Dermis blood vessel endothelial cell (primary cell): Measurements from ENCODE around the gene PDE6G. TPM values are rescaled to one million over a fixed set of nuclear protein-coding genes. Genes with fewer than 3 reads are reported as not detected.
A peak's percentile ranks its signal among the peaks of the same experiment; 100 is the strongest.

Experiments
- DNase-seq: peaks from one replicate; pipeline ENCODE4 v3.0.0; 2010
- total RNA-seq: library from RNA; depleted of rRNA; stranded (reverse); fragments of >200 nt; gene quantifications from 2 replicates; pipeline ENCODE4 v1.2.3, GENCODE V29; 2014

Gene PDE6G
- total RNA-seq, 1 donor from 2014 or later = 4.1 TPM

- DNase-seq = no peak
Measured at GRCh38 chr17:81660441-81660840, 4.1 kb upstream of the PDE6G start.

- DNase-seq = no peak
Measured at GRCh38 chr17:81659038-81659437, 2.7 kb upstream of the PDE6G start.

- DNase-seq = peak; percentile 75
Measured at GRCh38 chr17:81656835-81657234, 493 bp upstream of the PDE6G start.

GRCh38 chr17:81655378-81656117 is 794 bp downstream of the PDE6G start:
- DNase-seq = no peak

- DNase-seq = no peak
Measured at GRCh38 chr17:81652906-81653771, 3.2 kb downstream of the PDE6G start.

GRCh38 chr17:81651692-81652091 is 4.7 kb downstream of the PDE6G start:
- no peak for DNase-seq

GRCh38 chr17:81650951-81651350 is 5.4 kb downstream of the PDE6G start:
- no peak for DNase-seq

- no peak for DNase-seq
Measured at GRCh38 chr17:81648707-81649085, 7.6 kb downstream of the PDE6G start.

- no peak for DNase-seq
Measured at GRCh38 chr17:81648013-81648706, 8.2 kb downstream of the PDE6G start.

- DNase-seq = no peak
Measured at GRCh38 chr17:81647640-81648012, 8.7 kb downstream of the PDE6G start.

- no peak for DNase-seq
Measured at GRCh38 chr17:81646869-81647600, 9.3 kb downstream of the PDE6G start.

GRCh38 chr17:81644976-81645952 is 11.1 kb downstream of the PDE6G start:
- DNase-seq = no peak

GRCh38 chr17:81644496-81644895 is 11.8 kb downstream of the PDE6G start:
- DNase-seq = no peak

- DNase-seq = no peak
Measured at GRCh38 chr17:81641825-81642489, 14.4 kb downstream of the PDE6G start.

GRCh38 chr17:81640011-81640410 is 16.3 kb downstream of the PDE6G start:
- DNase-seq = no peak

- no peak for DNase-seq
Measured at GRCh38 chr17:81638683-81639082, 17.7 kb downstream of the PDE6G start.

GRCh38 chr17:81636505-81637288 is 19.6 kb downstream of the PDE6G start, which contains the start of the genes NPLOC4 and TSPAN10:
TSS of gene NPLOC4 (minus strand) at chr17:81637112. CDS start at chr17:81636930, 182 bp downstream.
TSS of gene TSPAN10 (plus strand) at chr17:81637196. CDS start at chr17:81642413, 5,217 bp downstream.
- peak; percentile 89 for DNase-seq

- no peak for DNase-seq
Measured at GRCh38 chr17:81635973-81636504, 20.3 kb downstream of the PDE6G start.

- DNase-seq = no peak
Measured at GRCh38 chr17:81635431-81635830, 20.9 kb downstream of the PDE6G start.
